ENCODE data around the gene CIAO3. TPM values are rescaled to one million over a fixed set of nuclear protein-coding genes. Genes with fewer than 3 reads are reported as not detected.

The CIAO3 gene
- polyA plus RNA-seq, 1 donor (not counting 4 experiments of a cell fraction or from before 2014, with no cell fraction given) = 24.9 TPM

GRCh38 chr16:783404-784161 lies 42.8 kb upstream of the CIAO3 start:
- Histone ChIP-seq H3K79me2 (ENCODE audit: control insufficient read depth, insufficient read depth, low read length) (peaks cover 14% of the 10 kb centered on the region), H3K4me1 (ENCODE audit: control insufficient read depth, extremely low read depth, insufficient read depth, low read length) (peaks cover 24% of the 10 kb centered on the region), H3K4me2 (ENCODE audit: control insufficient read depth, extremely low read depth, insufficient read depth, low read depth, low read length) (no peak overlapping the region), H3K9me3 (ENCODE audit: control insufficient read depth, low read depth, low read length) (no peaks in the 10 kb centered on the region), H3K27me3 (ENCODE audit: control insufficient read depth, extremely low read depth, insufficient read depth, low read length) (peaks cover 15% of the 10 kb centered on the region), H3K9ac (ENCODE audit: control insufficient read depth, extremely low read depth, insufficient read depth, low read length) (no peak overlapping the region), H3K27ac (ENCODE audit: control insufficient read depth, insufficient read depth, low read length) (no peak overlapping the region), H2AFZ (ENCODE audit: control insufficient read depth, low read length) (no peak overlapping the region), H3K36me3 (ENCODE audit: control insufficient read depth in 2 of 2, extremely low read depth in 1 of 2, insufficient read depth in 2 of 2, low read length in 2 of 2) (peaks cover 5 to 8% of the 10 kb centered on the region in 2 experiments), H3K4me3 (ENCODE audit: control insufficient read depth in 2 of 3, extremely low read depth in 1 of 3, insufficient read depth in 2 of 3, low read depth in 1 of 3, low read length in 3 of 3) (no peak overlapping the region), H3K9me1 (ENCODE audit: control insufficient read depth, extremely low read depth, insufficient read depth, low read length) (no peaks in the 10 kb centered on the region), H4K20me1 (ENCODE audit: control insufficient read depth, extremely low read depth, insufficient read depth, low read length) (peaks cover 7% of the 10 kb centered on the region)
- FAIRE-seq (no peak), DNase-seq (ENCODE audit: low read depth, low spot score) (no peak)
- TF ChIP-seq EZH2 (IDR thresholded peaks at IDR 0.05; ENCODE audit: low read length) (no peak), CTCF (optimal IDR thresholded peaks at IDR 0.05 in 1 of 3, IDR thresholded peaks at IDR 0.05 in 1 of 3, conservative IDR thresholded peaks at IDR 0.05 in 1 of 3; ENCODE audit: extremely low read depth in 1 of 3, insufficient read depth in 2 of 3, low read length in 3 of 3) (no peak)
- dilution Hi-C loops (cut with MboI; ENCODE audit: extremely low pct_ligation_motif_present, low sequenced_read_pairs) = no loop called here

- H4K20me1 ChIP-seq (ENCODE audit: control insufficient read depth, extremely low read depth, insufficient read depth, low read length) = peaks cover 7% of the 10 kb centered on the region
- no peak overlapping the region for H2AFZ ChIP-seq (ENCODE audit: control insufficient read depth, low read length)
- peaks cover 27% of the 10 kb centered on the region for H3K4me1 ChIP-seq (ENCODE audit: control insufficient read depth, extremely low read depth, insufficient read depth, low read length)
- H3K4me2 ChIP-seq (ENCODE audit: control insufficient read depth, extremely low read depth, insufficient read depth, low read depth, low read length) = peak overlapping the region; percentile 46
- DNase-seq (ENCODE audit: low read depth, low spot score) (no peak), FAIRE-seq (no peak)
- no peak overlapping the region for H3K27ac ChIP-seq (ENCODE audit: control insufficient read depth, insufficient read depth, low read length)
- H3K9me3 ChIP-seq (ENCODE audit: control insufficient read depth, low read depth, low read length) = no peaks in the 10 kb centered on the region
- peaks cover 12% of the 10 kb centered on the region for H3K79me2 ChIP-seq (ENCODE audit: control insufficient read depth, insufficient read depth, low read length)
- H3K4me3 ChIP-seq (ENCODE audit: control insufficient read depth in 2 of 3, extremely low read depth in 1 of 3, insufficient read depth in 2 of 3, low read depth in 1 of 3, low read length in 3 of 3) = no peak overlapping the region
- no peaks in the 10 kb centered on the region for H3K9me1 ChIP-seq (ENCODE audit: control insufficient read depth, extremely low read depth, insufficient read depth, low read length)
- peaks cover 15% of the 10 kb centered on the region for H3K27me3 ChIP-seq (ENCODE audit: control insufficient read depth, extremely low read depth, insufficient read depth, low read length)
- H3K36me3 ChIP-seq (ENCODE audit: control insufficient read depth in 2 of 2, extremely low read depth in 1 of 2, insufficient read depth in 2 of 2, low read length in 2 of 2) = peaks cover 5 to 8% of the 10 kb centered on the region in 2 experiments
- no peak overlapping the region for H3K9ac ChIP-seq (ENCODE audit: control insufficient read depth, extremely low read depth, insufficient read depth, low read length)
- no peak for TF ChIP-seq CTCF (optimal IDR thresholded peaks at IDR 0.05 in 1 of 3, IDR thresholded peaks at IDR 0.05 in 1 of 3, conservative IDR thresholded peaks at IDR 0.05 in 1 of 3; ENCODE audit: extremely low read depth in 1 of 3, insufficient read depth in 2 of 3, low read length in 3 of 3)
- peak; percentile 28 for TF ChIP-seq EZH2 (IDR thresholded peaks at IDR 0.05; ENCODE audit: low read length)
- dilution Hi-C loops (cut with MboI; ENCODE audit: extremely low pct_ligation_motif_present, low sequenced_read_pairs) = no loop called here
Observed at GRCh38 chr16:782766-783403, 42.1 kb upstream of the CIAO3 start.
